Measurements from ENCODE around the gene TSEN34.

GRCh38 chr19:54196536-54196935 lies 5.4 kb downstream of the TSEN34 start:
- TF ChIP-seq POLR2AphosphoS5 (IDR thresholded peaks at IDR 0.05; ENCODE audit: insufficient read depth in 1 of 2, low read depth in 1 of 2): no peak
- TF ChIP-seq POLR2A (IDR thresholded peaks at IDR 0.05): no peak
